H7 (cell line): ENCODE results near the gene IL1RAPL2. TPM values are rescaled to one million over a fixed set of nuclear protein-coding genes. Genes with fewer than 3 reads are reported as not detected.
A peak's percentile ranks its signal among the peaks of the same experiment; 100 is the strongest.
"Not testable (repeated sequence)": the region's sequence is repeated elsewhere in the genome, so short reads cannot be mapped to it uniquely, and the experiment has no call there.

Experiments
- DNase-seq: peaks from one replicate; pipeline ENCODE4 v3.0.0; 2012
- H3K27me3 ChIP-seq: 2 replicates; pipeline ENCODE4 v1.6.0; 2011; ENCODE audit warnings: mild to moderate bottlenecking, low read length; ENCODE audit not compliant: control insufficient read depth, insufficient read depth
- H3K36me3 ChIP-seq: replicated peaks from 2 replicates; pipeline ENCODE4 v1.5.1; 2011; ENCODE audit warnings: low read length; ENCODE audit not compliant: control insufficient read depth, insufficient read depth
- H3K4me3 ChIP-seq: 2 replicates; pipeline ENCODE4 v1.5.1; 2011; ENCODE audit warnings: low read depth, mild to moderate bottlenecking, control low read depth, low read length, moderate library complexity; ENCODE audit not compliant: insufficient read depth
- total RNA-seq: library from RNA; depleted of rRNA; stranded (reverse); fragments of >200 nt; shearing (Covaris generic); gene quantifications from 2 replicates; pipeline ENCODE4 v1.2.3, GENCODE V29; 2014

Gene IL1RAPL2
- total RNA-seq, 1 experiment from 2014 or later: 0.03 TPM

GRCh38 chrX:105646592-105647372, 1080.8 kb downstream of the IL1RAPL2 start:
- no peaks in the 10 kb centered on the region for H3K27me3 ChIP-seq
- H3K36me3 ChIP-seq: no peaks in the 10 kb centered on the region
- H3K4me3 ChIP-seq: no peak overlapping the region
- DNase-seq: no peak

- Histone ChIP-seq H3K4me3 (no peak overlapping the region), H3K36me3 (no peaks in the 10 kb centered on the region), H3K27me3 (no peaks in the 10 kb centered on the region)
- DNase-seq: no peak
Measured at GRCh38 chrX:105647749-105648148, 1081.8 kb downstream of the IL1RAPL2 start.

GRCh38 chrX:105648732-105649131, 1082.7 kb downstream of the IL1RAPL2 start:
- Histone ChIP-seq H3K36me3 (no peaks in the 10 kb centered on the region), H3K4me3 (no peak overlapping the region), H3K27me3 (no peaks in the 10 kb centered on the region)
- peak; percentile 20 for DNase-seq

- DNase-seq: no peak
Measured at GRCh38 chrX:105650577-105650976, 1084.6 kb downstream of the IL1RAPL2 start.

GRCh38 chrX:105650986-105651385, 1085.0 kb downstream of the IL1RAPL2 start:
- no peak for DNase-seq
- H3K27me3 ChIP-seq: no peaks in the 10 kb centered on the region
- H3K4me3 ChIP-seq: no peak overlapping the region
- no peaks in the 10 kb centered on the region for H3K36me3 ChIP-seq

More at GRCh38 chrX:105650577-105650976, 1084.6 kb downstream of the IL1RAPL2 start:
- H3K27me3 ChIP-seq: no peaks in the 10 kb centered on the region
- no peaks in the 10 kb centered on the region for H3K36me3 ChIP-seq
- H3K4me3 ChIP-seq: no peak overlapping the region

- Histone ChIP-seq H3K27me3 (no peaks in the 10 kb centered on the region), H3K36me3 (no peaks in the 10 kb centered on the region), H3K4me3 (no peak overlapping the region)
- no peak for DNase-seq
Measured at GRCh38 chrX:105653891-105654290, 1087.9 kb downstream of the IL1RAPL2 start.

- Histone ChIP-seq H3K36me3 (no peaks in the 10 kb centered on the region), H3K27me3 (no peaks in the 10 kb centered on the region), H3K4me3 (no peak overlapping the region)
- DNase-seq: no peak
Measured at GRCh38 chrX:105658136-105658535, 1092.1 kb downstream of the IL1RAPL2 start.

- Histone ChIP-seq H3K4me3 (no peak overlapping the region), H3K36me3 (no peaks in the 10 kb centered on the region), H3K27me3 (no peaks in the 10 kb centered on the region)
- no peak for DNase-seq
Measured at GRCh38 chrX:105662248-105662647, 1096.2 kb downstream of the IL1RAPL2 start.

- DNase-seq: no peak
- H3K27me3 ChIP-seq: no peaks in the 10 kb centered on the region
- H3K4me3 ChIP-seq: no peak overlapping the region
- no peaks in the 10 kb centered on the region for H3K36me3 ChIP-seq
Measured at GRCh38 chrX:105664243-105664642, 1098.2 kb downstream of the IL1RAPL2 start.

GRCh38 chrX:105684288-105684687, 1118.3 kb downstream of the IL1RAPL2 start:
- not testable (repeated sequence) for H3K4me3 ChIP-seq, DNase-seq, H3K36me3 ChIP-seq, H3K27me3 ChIP-seq

GRCh38 chrX:105694839-105695238, 1128.8 kb downstream of the IL1RAPL2 start:
- H3K4me3 ChIP-seq: no peak overlapping the region
- H3K27me3 ChIP-seq: no peaks in the 10 kb centered on the region
- no peak for DNase-seq
- H3K36me3 ChIP-seq: no peaks in the 10 kb centered on the region

- Histone ChIP-seq H3K36me3 (no peaks in the 10 kb centered on the region), H3K4me3 (no peak overlapping the region), H3K27me3 (no peaks in the 10 kb centered on the region)
- no peak for DNase-seq
Measured at GRCh38 chrX:105695451-105695850, 1129.5 kb downstream of the IL1RAPL2 start.

GRCh38 chrX:105696870-105697269, 1130.9 kb downstream of the IL1RAPL2 start:
- H3K27me3 ChIP-seq: no peaks in the 10 kb centered on the region
- DNase-seq: no peak
- no peaks in the 10 kb centered on the region for H3K36me3 ChIP-seq
- H3K4me3 ChIP-seq: no peak overlapping the region

GRCh38 chrX:105697984-105698781, 1132.2 kb downstream of the IL1RAPL2 start:
- DNase-seq: no peak
- no peak overlapping the region for H3K4me3 ChIP-seq
- H3K36me3 ChIP-seq: no peaks in the 10 kb centered on the region
- H3K27me3 ChIP-seq: no peaks in the 10 kb centered on the region

- no peak overlapping the region for H3K4me3 ChIP-seq
- no peaks in the 10 kb centered on the region for H3K27me3 ChIP-seq
- no peaks in the 10 kb centered on the region for H3K36me3 ChIP-seq
- no peak for DNase-seq
Measured at GRCh38 chrX:105700331-105700730, 1134.3 kb downstream of the IL1RAPL2 start.
